A549 (cell line): ENCODE results near the gene KIF4A.

Experiments used
- CTCF ChIP-seq: fragments of >200 bp; sonication (Bioruptor Twin); formaldehyde crosslinking; IDR thresholded peaks from 3 replicates; pipeline ENCODE4 v1.5.1; 2016
- KDM1A ChIP-seq: fragments of 200-600 bp; sonication (generic); IDR thresholded peaks from 2 replicates; pipeline ENCODE4 v1.6.1; 2016; ENCODE audit warnings: low read depth, mild to moderate bottlenecking

DNA sequence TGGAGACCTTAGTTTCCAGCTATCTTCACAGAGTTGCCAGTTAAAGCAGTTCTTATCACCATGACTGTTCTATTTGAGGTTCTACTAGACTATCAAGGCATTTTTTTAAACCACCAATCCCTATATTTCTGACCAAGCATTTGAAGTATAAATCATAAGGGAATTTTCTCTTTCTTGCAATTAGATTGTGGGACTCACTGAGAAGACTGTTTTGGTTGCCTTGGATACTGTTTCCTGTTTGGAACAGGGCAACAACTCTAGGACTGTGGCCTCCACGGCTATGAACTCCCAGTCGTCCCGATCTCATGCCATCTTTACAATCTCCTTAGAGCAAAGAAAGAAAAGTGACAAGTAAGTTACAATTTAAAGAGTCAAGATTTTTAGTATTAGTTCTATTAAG is 11.8 kb downstream of the KIF4A start:
- no peak for TF ChIP-seq CTCF
- no peak for TF ChIP-seq KDM1A
